Chondrocyte (in vitro differentiated cells): ENCODE measurements around the gene CPEB4. TPM values are rescaled to one million over a fixed set of nuclear protein-coding genes. Genes with fewer than 3 reads are reported as not detected.
A peak's percentile ranks its signal among the peaks of the same experiment; 100 is the strongest.

ENCODE experiments used
- DNase-seq: peaks from one replicate; pipeline ENCODE4 v3.0.0; 2021; ENCODE audit warnings: mixed read lengths, low spot score
- H3K27ac Mint-ChIP-seq: one replicate; pipeline ENCODE4 v1.8.0; 2021; ENCODE audit warnings: mild to moderate bottlenecking, moderate library complexity, mixed read lengths; ENCODE audit not compliant: unreplicated experiment
- H3K27me3 Mint-ChIP-seq: 2 replicates; pipeline ENCODE4 v1.8.0; 2021; ENCODE audit warnings: low read depth, mixed read lengths
- H3K36me3 Mint-ChIP-seq: 2 replicates; pipeline ENCODE4 v1.8.0; 2021; ENCODE audit warnings: low read depth, mixed read lengths
- H3K4me1 Mint-ChIP-seq: 2 replicates; pipeline ENCODE4 v1.8.0; 2021; ENCODE audit warnings: low read depth, mild to moderate bottlenecking, mixed read lengths
- H3K4me3 Mint-ChIP-seq: one replicate; pipeline ENCODE4 v1.8.0; 2021; ENCODE audit warnings: mild to moderate bottlenecking, moderate library complexity, mixed read lengths; ENCODE audit not compliant: unreplicated experiment
- H3K9me3 Mint-ChIP-seq: 2 replicates; pipeline ENCODE4 v1.8.0; 2021; ENCODE audit warnings: low read depth, mixed read lengths
- CTCF ChIP-seq: fragments of 200-600 bp; sonication (generic); IDR thresholded peaks from 2 replicates; pipeline ENCODE4 v1.5.0; 2021; ENCODE audit warnings: antibody characterized with exemption, mild to moderate bottlenecking, moderate library complexity
- total RNA-seq: library from RNA; stranded (reverse); gene quantifications from 3 replicates; pipeline ENCODE4 v1.2.1, GENCODE V29; 2021

The CPEB4 gene
- total RNA-seq, 1 donor from 2014 or later = 27.1 TPM

- no peak for DNase-seq
- H3K36me3 Mint-ChIP-seq = no peaks in the 10 kb centered on the region
- no peak overlapping the region for H3K4me3 Mint-ChIP-seq
- H3K27ac Mint-ChIP-seq = no peak overlapping the region
- H3K27me3 Mint-ChIP-seq = no peaks in the 10 kb centered on the region
- H3K4me1 Mint-ChIP-seq = peaks cover 22% of the 10 kb centered on the region
- H3K9me3 Mint-ChIP-seq = peaks cover 10% of the 10 kb centered on the region
- TF ChIP-seq CTCF = no peak
Measured at GRCh38 chr5:173851595-173852243, 36.4 kb upstream of the CPEB4 start.

GRCh38 chr5:173852790-173853359 lies 35.3 kb upstream of the CPEB4 start:
- Mint-ChIP-seq H3K27ac (no peak overlapping the region), H3K27me3 (no peaks in the 10 kb centered on the region), H3K36me3 (no peaks in the 10 kb centered on the region), H3K4me1 (peaks cover 22% of the 10 kb centered on the region), H3K9me3 (peaks cover 10% of the 10 kb centered on the region), H3K4me3 (no peak overlapping the region)
- DNase-seq = no peak
- no peak for TF ChIP-seq CTCF

- peaks cover 22% of the 10 kb centered on the region for H3K4me1 Mint-ChIP-seq
- TF ChIP-seq CTCF = no peak
- peaks cover 6% of the 10 kb centered on the region for H3K9me3 Mint-ChIP-seq
- no peaks in the 10 kb centered on the region for H3K27me3 Mint-ChIP-seq
- H3K27ac Mint-ChIP-seq = no peak overlapping the region
- H3K36me3 Mint-ChIP-seq = no peaks in the 10 kb centered on the region
- no peak overlapping the region for H3K4me3 Mint-ChIP-seq
- no peak for DNase-seq
Measured at GRCh38 chr5:173853370-173854131, 34.6 kb upstream of the CPEB4 start.

GRCh38 chr5:173855162-173855994 lies 32.8 kb upstream of the CPEB4 start:
- DNase-seq = no peak
- Mint-ChIP-seq H3K27ac (peak overlapping the region; percentile 67), H3K4me1 (peaks cover 22% of the 10 kb centered on the region), H3K36me3 (no peaks in the 10 kb centered on the region), H3K9me3 (no peaks in the 10 kb centered on the region), H3K4me3 (no peak overlapping the region), H3K27me3 (no peaks in the 10 kb centered on the region)
- no peak for TF ChIP-seq CTCF
